Raji (cell line): ENCODE results near the gene SOAT1.

Source experiments
- POLR2A ChIP-seq: IDR thresholded peaks from 2 replicates; pipeline ENCODE4 v1.6.1; 2011; ENCODE audit warnings: low read depth, low read length, control low read depth; ENCODE audit not compliant: insufficient read depth

Gene SOAT1

DNA sequence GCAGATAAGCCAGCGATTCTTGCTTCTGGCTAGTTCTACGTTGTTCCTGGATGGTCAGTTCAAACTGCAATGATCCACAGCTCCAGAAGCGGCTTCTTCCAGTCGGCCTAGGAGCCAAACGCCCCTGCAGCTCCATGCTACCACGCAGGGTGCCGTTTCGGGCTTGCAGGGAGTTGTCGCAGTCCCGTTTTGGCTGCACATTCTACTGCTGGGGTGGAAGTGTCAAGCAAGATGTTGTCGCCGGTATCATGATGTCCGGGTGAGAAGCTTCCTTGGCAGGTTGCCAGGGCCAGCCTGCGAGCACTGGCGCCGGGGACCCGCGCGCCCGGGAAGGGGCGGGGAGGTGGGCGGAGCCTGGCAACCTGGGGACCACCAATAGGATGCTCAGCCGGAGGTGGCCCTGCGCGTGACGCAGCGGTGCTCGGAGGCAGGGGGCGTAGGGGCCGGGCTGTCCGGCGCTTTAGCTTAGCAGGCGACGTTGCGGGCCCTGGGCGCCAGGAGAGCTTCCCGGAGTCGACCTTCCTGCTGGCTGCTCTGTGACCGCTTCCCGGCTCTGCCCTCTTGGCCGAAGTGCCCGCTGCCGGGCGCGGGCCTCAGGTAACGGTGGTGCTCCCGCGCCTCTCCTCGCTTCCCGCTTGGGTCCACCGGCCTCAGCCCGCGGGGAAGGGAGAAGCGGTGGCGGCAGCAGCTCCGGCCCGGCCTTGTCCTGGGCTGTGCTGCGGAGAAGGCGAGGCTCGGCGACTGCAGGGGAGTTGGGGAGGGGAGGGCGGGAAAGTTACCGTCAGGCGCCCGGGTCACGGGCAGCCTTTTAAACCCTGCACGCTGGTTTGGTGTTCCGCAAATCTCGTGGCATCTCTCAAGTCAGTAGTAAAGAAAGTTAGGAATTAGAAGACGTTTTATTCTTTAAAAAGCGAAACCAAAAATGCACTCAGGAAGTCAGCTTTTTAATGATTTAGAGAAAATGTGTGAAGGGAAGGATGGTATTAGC, at the start of gene SOAT1:
SOAT1 (plus strand) TSS at position 458 of the 988 bp plus-strand sequence. CDS start 8,888 bp downstream, outside the sequence.
- TF ChIP-seq POLR2A: peak; percentile 92

- no peak for TF ChIP-seq POLR2A
Observed at GRCh38 chr1:179247923-179248322, 45.7 kb upstream of the SOAT1 start.

DNA sequence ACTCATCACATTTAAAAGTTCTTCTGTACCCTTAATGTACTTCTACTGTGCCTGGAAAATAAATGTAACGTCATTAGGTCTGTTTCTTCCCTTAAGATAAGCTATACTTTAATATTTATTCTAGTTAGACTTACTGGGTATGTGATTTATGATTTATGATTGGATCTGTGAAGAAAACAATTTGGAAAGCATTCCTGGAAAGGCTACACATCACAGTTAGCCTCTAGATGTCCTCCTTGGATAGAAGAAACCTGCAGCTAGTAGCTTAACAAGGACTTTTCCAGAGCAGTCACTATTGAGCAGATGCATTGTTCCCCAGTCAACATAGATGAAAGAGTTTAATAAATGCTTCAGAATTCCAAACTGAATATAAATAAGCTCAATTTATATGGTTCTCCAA, 41.9 kb upstream of the SOAT1 start:
- no peak for TF ChIP-seq POLR2A

- no peak for TF ChIP-seq POLR2A
Observed at GRCh38 chr1:179252606-179253005, 41.0 kb upstream of the SOAT1 start.

DNA sequence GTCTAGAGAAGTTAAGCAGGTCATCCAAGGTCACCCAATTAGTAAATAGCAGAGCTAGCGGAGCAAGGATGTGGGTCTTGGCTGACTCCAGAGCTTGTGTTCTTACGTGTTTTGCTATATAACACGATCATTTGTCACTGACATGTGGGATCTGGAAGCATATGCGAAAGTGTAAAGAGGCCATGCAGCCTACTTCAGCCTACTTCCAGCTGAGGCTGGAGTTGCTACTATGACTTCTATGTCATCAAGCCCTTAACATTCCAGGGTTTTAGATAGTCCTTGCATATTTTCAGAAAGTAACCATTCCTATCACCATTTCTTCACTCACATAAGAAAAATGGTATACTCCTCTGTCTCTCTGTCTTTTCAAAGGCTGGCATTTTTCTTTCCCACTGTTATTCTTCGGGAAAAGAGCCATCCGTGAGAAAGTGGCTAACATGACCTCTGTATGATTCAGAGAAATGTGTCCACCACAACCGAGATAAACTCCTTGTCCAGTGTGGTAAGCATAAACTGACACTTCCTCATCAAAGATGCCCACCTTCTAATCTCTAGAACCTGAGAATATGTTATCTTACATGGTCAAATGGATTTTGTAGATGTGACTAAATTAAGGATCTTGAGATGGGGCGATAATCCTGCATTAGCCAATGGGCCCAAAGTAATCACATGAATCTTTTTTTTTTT, 40.2 kb upstream of the SOAT1 start:
- no peak for TF ChIP-seq POLR2A

- no peak for TF ChIP-seq POLR2A
Observed at GRCh38 chr1:179262183-179262582, 31.4 kb upstream of the SOAT1 start.

DNA sequence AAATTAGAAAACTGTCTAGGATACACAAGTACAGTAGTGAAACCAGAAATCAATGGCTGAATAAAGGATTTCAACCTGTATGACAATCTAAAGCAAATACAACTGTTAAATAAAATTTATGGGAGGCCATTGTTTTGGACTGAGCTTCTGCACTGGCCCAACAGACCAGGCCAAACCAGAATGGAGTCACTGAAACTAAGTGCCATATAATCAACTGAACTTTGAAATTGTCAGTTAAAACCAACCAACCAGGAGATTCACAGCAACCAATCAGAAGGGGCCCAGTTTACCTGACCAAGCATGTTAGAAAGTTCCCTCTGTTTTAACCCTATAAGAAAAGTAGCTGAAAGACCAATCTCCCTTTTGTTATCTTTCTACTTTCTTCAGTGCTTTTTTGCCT, 30.5 kb upstream of the SOAT1 start:
- TF ChIP-seq POLR2A: no peak

- TF ChIP-seq POLR2A: no peak
Observed at GRCh38 chr1:179264507-179264906, 29.1 kb upstream of the SOAT1 start.

DNA sequence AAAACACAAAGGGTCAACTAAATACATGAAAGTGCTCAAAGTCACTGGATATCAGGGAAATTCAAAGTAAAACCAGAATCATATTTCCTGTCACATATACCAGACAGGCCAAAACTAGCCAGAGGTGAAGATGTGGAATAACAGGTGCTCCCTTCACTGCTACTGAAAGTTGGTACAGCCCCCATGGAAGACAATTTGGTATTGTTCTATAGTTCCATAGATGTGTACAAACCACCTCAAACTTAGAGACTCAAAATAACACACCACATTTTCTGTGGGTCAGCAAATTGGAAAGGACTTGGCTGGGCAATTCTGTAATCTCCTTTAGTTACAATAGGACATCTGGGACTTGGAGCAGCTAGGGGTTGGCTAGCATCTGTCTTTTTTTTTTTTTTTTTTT, 24.5 kb upstream of the SOAT1 start:
- no peak for TF ChIP-seq POLR2A

DNA sequence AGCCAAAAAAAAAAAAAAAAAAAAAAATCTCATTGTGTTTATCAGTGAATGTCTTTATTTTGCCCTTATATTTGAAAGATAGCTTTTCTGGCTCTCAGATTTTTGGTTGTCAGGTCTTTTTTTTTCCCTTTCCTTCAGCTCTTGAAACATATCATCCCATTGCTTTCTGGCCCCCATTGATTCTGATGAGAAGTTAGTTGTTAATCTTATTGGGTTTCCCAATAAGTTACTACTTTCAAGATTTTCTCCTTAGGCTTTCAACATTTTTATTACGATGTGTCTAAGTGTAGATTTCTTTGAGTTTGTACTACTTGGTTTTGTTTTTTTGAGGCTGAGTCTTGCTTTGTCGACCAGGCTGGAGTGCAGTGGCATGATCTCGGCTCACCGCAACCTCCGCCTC, 14.7 kb upstream of the SOAT1 start:
- TF ChIP-seq POLR2A: no peak

GRCh38 chr1:179283992-179284391, 9.6 kb upstream of the SOAT1 start:
- TF ChIP-seq POLR2A: no peak

DNA sequence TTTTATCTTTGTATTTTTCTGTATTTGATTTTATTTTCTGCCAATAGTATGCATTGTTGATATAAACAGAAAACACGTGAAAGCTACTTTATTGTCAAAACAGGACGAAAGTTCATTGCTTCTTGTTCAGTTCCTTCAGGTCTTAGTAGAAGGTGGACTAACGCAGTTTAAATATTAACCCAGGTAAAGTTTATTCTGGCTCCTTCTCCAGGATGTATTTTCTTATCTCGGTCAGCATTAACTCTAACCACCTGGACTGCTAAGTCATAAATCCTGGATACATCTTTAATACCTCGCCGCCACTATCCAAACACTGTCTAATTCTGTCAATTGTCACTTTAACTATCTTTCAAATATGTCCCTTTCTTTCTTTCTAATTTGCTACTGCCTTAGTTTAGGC, 5.7 kb upstream of the SOAT1 start:
- TF ChIP-seq POLR2A: no peak

- no peak for TF ChIP-seq POLR2A
Observed at GRCh38 chr1:179288977-179289376, 4.6 kb upstream of the SOAT1 start.

DNA sequence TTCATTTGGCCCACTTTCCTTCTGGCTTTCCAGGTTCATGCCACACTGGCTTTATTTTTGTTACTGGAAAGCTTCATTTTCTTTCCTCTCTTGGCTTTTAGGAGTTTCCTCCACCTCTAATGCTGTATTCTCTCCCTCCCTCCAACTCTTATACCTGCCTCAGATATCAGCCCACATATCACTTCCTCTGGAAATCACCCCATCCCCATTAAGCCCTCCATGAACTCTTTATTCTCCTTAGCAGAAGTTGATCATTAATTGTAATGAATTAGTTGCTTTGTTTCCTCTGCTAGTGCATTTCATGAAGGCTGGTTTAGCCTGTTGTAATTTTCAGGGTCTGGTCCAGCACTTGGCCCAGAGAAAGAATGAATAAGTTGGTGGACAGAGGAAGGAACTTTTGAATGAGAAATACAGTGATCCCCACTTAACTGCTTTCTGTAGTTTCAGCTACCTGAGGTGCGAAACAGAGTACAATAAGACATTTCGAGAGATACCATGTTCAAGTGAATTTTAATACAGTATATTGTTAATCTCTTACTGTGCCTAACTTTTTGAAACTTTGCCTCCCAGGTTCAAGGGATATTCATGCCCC, 1.7 kb downstream of the SOAT1 start:
- TF ChIP-seq POLR2A: no peak

DNA sequence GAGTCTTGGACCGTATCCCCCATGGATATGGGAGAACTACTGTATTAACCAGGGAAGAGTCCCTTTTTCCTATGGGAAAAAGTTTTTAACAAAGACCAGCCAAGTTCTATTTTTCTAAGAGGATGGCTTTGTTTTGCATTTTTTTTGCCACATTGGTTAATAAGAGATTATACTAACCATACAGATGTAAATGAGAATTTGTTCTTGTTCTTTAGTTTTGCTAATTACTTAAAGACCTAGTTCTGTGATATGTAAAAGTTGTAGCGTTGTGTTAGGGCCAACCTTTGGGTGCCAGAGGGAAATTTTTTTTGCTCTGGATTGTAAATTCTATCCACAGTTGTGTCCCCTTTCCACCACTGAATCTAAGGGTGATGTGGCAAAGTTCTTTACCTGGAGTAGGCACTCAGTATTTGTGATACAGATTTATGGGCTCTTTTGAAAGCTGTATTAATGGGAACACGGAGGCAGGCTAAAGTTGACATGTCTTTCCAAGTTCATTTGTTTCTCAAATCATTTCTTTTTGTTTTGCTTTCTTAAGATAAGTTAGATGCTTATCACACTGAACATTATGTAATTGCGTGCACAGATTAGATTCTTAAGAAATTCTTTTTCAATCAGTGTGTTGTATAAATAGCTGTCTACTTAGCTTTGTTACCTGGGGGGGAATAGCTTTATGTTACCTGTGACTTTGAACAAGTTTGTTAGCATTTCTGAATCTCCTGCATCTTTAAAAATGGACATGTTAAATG, 2.9 kb downstream of the SOAT1 start:
- TF ChIP-seq POLR2A: no peak
